ENCODE measurements around the gene RAB18.

GRCh38 chr10:27479016-27479415, 25.1 kb upstream of the RAB18 start:
- TF ChIP-seq CTCF (IDR thresholded peaks at IDR 0.05; ENCODE audit: low read depth, low read length): no peak
- no peak for TF ChIP-seq MAX (IDR thresholded peaks at IDR 0.05; ENCODE audit: low read depth, low read length)

Data from NB4 (cell line).